Cerebellar nuclear complex (tissue), 1 donor: ENCODE data around the gene SNRNP40.
"Not testable (repeated sequence)": the region's sequence is repeated elsewhere in the genome, so short reads cannot be mapped to it uniquely, and the experiment has no call there.

Source experiments
- DNase-seq, 2 experiments: peaks; one replicate each; lab custom pipeline; 2025; lab: John Stamatoyannopoulos, UW

Gene SNRNP40

DNA sequence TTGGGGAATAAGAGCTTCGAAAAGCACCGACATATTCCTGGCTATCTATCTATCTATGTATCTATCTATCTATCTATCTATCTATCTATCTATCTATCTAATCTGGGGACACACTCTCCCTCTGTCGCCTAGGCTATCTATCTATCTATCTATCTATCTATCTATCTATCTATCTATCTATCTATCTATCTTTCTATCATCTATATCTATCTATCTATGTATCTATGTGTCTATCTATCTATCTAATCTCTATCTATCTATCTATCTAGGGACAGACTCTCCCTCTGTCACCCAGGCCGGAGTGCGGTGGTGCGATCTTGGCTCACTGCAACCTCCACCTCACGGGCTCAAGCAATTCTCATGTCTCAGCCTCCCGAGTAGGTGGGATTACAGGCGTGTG is 14.2 kb downstream of the SNRNP40 start:
- not testable (repeated sequence) for DNase-seq

DNA sequence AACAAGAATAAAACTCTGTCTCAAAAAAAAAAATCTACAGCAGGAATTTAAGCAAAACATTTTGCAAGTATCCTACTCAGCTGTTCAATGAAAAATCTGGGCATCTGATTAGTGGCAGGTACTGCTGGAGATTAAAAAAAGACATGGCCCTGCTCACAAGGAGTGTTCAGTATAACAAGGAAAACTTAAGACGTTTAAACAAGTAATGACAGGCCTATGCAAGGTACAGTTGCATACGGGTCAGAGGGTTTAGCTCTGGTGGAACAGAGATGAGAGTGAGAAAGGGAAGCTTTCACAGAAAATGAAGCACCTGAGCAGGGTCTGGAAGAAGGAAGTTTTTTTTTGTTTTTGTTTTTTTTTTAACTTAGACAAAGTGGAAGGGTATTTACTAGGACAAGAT is 23.0 kb downstream of the SNRNP40 start:
- DNase-seq, result no peak

DNA sequence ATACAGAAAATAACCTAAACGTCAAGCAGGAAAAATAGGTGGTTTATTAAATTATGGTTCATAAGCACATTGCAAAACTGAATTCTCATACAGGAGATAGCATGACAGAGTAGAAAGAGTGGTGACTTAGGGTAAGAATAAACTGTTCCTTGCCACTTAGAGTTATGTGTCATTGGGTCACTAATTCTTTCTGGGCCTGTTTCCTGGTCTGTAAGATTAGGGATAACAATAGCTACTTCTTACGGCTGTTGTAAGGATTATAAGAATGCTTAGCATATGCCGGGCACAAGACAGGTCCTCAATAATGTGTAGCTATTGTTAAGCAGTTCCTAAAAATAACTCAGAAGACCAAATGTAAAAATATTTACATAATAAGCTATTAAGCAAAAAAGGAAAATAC is 24.2 kb downstream of the SNRNP40 start:
- DNase-seq, result no peak

DNA sequence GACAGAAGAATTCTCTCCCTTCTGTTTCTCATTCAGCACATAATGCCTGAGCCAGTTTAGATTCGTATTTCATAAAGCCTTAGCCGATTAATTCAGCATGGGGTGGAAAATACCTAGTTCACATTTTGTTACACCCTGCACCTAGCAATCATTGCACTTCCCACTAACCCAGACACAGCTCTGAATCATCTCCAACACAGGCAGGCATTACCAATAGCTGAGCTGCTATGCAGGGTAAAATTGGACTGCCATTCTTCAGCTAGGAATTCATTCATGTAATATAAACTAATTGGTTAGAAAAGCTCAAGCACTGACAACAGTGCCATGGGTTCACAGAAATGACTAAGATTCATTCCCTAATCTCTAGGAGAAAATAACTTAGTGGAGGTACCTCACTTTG is 30.0 kb downstream of the SNRNP40 start:
- DNase-seq, result no peak

DNA sequence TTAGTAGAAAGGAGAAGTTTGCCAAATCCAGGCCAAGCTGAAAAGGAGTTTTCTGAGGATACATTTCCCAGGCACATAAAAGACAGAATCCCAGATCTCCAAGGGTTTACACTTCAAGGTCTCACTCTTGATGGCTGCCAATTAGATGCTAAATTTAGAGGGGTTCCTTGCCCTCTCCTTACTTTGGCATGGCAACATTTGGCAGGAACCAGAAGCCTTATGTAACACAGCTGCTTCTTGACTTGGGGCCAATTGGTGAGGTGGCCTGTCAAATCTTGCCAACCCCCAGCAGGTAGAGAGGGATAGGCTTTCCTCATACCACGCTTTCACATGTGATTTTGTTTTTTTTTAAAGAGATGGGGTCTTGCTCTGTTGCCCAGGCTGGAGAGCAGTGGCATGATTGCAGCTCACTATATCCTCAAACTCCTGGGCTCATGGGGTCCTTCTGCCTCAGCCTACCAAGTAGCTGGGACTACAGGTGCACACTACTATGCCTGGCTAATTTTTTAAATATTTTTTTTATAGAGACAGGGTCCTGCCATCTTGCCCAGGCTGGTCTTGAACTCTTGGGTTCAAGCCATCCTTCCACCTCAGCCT is 31.7 kb downstream of the SNRNP40 start:
- DNase-seq, result peak; percentile 57 to 63

DNA sequence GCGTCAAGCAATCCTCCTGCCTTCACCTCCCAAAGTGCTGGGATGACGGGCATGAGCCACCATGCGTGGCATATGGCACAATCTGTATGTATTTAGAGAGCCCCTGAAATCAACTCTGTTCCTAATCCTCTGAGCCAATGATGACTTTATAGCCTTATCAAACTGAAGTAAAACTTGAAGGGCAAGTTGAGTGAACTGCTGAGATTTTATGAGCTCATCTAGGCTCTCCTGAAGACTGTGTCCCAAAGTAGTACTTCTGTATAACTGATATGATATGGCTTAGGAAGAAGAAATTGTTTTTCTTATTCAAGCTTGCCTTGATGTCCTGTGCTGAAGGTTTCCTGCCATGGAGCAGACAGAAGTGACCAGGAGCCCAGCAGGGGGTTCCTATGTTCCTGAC is 33.2 kb downstream of the SNRNP40 start:
- DNase-seq, result no peak

DNA sequence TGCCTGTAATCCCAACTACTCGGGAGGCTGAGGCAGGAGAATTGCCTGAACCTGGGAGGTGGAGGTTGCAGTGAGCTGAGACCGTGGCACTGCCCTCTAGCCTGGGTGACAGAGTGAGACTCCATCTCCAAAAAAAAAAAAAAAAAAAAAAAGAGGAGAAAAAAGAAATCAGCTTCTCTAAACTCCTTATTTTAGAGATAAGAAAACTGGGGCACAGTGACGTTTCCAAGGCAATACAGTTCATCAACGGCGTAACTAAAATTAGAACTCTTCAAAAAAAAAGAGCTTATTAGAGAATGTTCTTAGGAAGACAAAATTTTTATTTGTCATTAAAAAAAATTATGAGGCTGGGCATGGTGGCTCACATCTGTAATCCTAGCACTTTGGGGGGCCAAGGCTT is 34.2 kb downstream of the SNRNP40 start:
- DNase-seq, result not testable (repeated sequence)

DNA sequence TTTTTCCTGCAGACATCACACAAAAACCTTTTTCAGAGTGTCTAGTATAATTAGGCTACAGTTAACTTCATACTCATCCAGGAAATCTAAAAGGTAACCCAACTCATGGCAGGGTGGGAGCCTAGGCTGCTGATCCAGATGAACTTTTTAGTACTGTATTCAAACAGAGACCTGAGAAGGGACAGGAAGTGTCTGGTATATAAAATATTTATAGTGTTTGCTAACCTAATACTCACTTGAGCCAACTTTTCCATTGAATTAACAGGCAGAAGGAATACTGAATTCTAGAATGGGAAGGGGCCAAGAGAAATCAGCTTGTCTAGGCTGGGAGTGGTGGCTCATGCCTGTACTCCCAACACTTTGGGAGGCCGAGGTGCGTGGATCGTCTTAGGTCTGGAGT is 34.7 kb downstream of the SNRNP40 start:
- DNase-seq, result no peak

DNA sequence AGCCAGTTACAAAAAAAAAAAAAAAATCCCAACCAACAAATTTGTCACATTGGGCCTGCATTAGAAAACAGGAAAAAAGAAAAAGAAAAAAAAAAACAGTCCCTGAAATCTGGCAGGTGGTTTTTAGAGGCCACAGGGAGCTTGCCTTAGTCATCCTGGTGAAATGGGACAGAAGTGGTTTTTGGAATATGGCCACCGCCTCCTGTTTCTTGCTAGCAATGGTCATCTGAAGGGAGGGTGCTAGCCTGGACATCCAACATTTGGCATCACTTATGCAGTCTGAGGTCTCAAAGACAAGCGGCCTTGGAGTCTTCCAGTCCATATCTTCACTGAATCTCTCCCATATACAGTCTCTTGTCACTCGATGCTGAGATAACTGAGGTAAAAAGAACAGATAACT is 36.8 kb downstream of the SNRNP40 start:
- peak; percentile 45 to 73 for DNase-seq

DNA sequence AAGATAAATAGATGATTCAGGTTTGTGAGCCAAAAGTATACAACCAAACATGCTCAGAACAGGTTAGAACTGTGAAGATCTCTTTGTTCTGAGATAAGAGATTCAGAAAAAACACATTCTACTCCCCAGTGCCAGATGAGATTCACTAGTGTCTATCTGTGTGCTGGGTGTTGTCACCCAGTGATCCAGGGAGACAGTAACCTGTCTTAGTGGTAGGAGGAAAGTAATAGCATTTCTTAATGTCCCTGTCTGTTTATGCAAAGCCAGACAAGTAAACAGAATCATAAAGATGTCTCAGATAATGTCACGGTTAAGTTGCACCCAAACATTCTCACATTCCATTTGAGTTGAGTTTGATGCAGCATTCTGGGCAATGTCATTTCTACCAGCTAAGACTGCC is 38.0 kb downstream of the SNRNP40 start:
- no peak for DNase-seq

DNA sequence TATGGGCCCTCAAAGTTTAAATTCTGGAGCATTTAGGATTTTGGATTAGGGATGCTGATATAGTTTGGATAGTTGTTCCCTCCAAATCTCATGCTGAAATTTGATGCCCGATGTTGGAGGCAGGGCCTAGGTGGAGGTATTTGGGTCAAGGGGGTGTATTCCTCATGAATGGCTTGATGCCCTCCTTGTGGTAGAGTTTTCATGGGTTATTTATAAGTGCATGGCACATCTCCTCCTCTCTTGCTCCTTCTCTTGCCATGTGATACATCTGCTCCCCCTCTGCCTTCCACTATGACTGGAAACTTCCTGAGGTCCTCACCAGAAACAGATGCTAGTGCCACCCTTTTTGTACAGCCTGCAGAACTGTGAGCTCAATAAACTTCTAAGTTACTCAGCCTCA is 39.4 kb downstream of the SNRNP40 start:
- no peak for DNase-seq

DNA sequence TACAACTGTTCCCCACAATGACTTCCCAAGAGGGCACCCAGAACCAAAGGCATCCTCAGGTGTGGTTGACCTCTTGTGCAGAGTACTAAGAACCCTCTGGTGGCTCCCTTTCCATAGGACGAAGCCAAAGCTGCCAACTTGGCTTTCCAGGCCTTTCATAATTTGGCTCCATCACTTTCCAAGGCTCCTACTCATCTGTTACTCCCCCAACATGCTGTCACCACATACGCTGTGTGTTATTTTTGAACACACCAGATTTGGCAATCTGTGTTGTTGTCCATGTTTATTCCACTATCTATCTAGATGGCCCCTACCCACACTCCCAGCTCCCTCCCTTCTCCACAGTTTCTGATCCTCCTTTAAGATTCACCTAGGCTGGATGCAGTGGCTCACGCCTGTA is 46.7 kb downstream of the SNRNP40 start:
- peak; percentile 65 to 66 for DNase-seq

DNA sequence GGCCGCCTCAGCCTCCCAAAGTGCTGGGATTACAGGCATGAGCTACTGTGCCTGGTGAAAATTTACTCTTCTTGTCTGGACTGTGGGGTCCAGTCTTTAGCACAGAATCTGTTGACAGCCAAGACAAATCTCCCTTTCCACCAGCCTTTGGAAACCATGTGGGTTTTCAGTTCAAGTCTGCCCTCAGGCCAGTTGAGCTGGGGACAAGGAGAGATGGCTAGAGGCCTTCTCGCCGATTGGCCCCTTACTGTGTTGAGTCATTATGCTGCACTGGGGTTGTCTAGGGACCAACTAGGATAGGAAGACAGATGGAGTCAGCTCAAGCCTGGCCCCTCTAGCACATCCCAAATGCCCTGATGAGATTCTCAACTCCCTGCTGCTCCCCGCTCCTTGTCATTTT is 48.3 kb downstream of the SNRNP40 start:
- no peak for DNase-seq

DNA sequence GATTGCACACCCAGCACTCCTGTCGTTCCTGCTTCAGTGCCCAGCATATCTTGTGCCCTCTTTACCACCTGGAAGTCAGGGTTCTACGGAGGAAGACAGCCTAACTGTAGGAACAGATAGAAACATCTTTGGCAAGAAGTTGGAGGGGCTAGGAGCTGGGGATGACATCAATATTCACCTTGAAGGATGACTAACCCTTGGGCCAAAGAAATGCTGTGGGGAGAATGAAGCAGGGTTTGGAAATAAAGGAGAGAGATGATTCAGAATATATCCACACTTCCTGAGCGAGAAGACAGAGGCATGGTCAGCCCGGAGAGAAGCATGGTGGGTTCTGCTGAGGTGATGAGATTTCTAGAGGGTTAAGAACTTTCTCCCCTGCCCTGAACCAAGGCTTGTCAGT is 52.3 kb downstream of the SNRNP40 start:
- no peak for DNase-seq

DNA sequence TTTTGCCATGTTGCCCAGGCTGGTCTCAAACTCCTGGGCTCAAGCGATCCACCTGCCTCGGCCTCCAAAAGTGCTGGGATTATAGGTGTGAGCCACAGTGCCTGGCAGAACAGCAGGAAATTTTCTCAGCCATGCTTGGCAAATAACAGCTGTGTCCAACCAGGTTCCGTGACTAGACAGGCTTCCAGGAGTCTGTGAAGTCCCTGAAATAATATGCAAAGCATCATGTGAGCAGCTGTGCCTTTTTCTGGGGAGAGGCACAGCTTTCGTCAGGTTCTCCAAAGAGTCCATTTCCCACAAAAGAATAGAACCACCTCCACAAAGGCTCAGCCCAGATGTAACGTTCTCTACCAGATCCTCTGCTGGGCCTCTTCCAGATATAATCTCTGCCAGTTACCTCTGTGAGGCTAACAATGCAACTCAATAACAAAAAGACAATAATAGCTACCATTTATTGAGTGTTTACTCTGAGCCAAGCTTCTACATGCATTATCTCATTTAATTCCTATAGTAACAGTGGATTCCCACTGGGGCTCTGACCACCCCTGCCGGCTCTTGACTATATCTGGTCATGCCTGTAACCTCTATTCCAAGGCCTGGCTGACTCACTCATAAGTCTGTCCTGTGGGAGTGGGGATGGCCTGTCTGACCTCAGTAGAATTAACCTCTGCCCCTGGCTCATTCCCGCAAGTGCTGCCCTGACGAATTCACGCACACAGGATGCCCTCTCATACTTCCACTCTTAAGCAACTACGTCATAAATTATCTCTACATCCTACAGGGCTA is 52.9 kb downstream of the SNRNP40 start:
- no peak for DNase-seq

DNA sequence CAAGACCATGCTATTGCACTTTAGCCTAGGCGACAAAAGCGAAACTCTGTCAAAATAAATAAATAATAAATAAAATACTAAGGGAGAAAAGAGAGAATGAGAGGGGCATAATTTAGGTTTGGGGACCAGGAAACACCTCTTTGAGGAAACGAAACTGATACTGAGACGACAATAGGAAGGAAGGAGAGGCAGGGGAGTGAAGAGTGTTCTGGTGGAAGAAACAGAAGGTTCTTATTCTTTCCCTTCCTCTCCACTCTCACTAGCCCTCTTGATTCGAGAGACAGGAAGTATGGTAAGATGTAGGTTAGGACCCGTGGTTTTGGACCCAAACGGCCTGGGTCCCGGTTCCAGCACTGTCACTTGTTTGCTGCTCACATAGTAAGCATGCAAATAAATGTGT is 55.3 kb downstream of the SNRNP40 start:
- no peak for DNase-seq

DNA sequence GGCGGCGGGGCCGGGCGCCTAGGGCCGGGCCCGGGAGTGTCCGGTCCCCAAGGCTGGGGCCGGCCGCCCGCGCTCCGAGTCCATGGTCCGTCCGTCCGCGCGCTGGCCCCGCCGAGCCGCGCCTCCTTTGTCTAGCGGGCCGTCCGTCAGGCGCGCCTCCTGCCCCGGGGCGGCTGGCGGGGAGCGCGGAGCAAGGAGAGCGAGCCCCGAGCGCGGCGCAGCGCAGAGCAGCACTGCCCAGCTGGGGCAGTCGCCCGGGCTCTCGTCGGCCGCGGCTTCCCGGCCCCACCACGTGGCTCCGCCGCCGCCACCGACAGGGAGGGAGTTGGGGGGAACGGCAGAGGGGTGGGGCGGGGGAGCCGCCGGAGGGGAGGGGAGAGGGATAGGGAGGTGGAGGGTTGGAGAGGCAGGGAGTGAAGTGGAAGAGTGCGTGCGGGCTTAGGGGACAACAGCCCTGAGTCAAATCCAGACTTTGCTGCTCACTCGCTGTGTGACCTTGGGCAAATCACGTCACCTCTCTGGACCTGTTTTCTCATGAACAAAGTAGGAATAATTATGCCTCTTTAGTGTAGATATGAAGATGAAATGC is 56.8 kb downstream of the SNRNP40 start, which contains the start of gene NKAIN1:
NKAIN1 (minus strand) TSS at position 235 of the 589 bp plus-strand sequence. CDS start 340 bp downstream, outside the sequence.
- no peak for DNase-seq

DNA sequence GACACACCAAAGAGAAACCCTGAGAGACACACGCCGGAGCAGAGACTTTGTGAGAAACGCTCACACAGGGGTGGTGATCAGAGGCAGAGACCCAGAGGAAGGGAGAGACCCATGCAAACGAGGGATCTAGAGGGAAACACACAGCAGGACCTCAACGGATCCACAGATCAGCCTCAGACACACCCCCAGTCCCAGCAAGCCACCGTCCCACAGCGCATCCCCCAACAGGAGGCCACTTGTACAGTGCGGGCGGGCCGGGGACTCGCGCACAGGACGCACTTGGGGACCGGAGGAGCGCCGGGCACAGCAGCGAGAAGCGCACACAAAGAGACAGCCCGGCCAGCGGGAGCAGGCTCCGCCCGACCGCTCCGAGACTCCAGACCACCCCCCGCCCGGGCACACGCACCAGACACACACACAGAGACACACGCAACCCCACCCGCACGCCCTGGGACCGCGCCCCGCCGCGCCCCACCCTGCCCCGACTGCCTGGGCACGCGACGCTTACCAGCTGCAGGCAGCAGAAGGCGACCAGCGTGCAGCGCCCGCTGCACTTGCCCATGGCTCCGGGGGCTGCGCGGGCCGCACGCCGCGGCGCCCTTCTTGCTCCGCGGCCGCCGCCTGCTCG is 57.5 kb downstream of the SNRNP40 start:
- no peak for DNase-seq

DNA sequence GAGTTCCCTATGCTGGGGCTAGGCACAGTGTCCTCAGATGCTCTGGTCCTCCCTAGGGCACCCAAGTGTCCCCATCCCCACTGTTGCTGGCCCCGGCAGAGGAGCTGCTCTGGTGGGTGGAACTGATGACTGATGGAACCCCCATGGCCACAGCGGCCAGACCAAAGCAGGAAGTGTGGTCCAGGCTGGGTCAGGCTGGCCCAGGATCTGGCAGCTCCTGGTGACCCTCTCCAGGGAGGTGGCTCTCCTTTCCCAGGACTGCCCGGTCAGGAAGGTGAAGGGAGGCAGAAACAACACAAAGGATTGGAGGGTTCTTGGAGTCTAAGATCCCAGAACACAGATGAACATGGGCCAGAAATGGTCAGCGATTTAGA is 58.0 kb downstream of the SNRNP40 start:
- DNase-seq, result no peak

DNA sequence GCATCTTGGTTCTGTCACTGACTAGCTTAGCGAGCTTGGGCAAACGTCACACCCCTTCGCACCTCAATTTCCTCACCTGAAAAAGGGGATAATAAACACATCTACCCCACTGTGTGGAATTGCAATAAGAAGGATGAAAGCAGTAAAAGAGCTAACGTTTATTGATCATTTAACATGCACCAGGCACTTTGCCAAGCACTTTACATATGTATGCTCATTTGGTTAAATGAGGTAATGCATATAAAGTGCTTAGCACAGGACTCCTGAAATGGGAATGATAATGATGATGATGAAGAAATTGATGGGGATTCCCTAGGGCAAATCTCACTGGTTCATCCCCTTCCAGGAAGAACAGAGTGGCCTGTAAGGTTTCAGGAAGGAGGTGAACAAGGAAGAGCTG is 61.7 kb downstream of the SNRNP40 start:
- DNase-seq, result no peak

DNA sequence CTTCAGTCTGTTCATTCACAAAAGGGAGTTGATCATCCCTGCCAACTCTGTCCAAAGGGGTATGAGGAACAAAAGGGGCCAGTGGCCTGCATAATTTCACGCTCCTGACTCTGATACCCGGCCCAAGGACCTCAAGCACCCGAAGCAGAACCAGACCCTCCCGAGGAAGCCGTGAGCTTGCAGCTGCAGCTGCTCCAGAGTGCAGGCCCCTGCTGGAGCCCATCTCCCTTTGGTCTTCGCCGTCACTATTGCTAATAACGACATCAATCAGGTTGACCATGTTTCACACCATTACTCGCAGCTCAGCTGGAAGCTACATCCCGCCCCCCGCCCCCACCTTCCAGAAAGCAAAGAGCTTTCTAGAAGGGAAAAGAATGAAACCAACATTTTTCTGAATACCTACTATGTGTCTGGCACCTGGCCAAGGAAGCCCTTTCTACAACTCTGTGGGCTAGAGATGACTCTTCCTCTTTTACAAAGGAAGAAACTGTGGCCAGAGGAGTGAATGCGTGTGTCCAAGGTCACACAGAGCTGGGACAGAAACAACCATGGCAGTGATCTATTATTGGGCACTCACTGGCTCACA is 62.4 kb downstream of the SNRNP40 start:
- no peak for DNase-seq

DNA sequence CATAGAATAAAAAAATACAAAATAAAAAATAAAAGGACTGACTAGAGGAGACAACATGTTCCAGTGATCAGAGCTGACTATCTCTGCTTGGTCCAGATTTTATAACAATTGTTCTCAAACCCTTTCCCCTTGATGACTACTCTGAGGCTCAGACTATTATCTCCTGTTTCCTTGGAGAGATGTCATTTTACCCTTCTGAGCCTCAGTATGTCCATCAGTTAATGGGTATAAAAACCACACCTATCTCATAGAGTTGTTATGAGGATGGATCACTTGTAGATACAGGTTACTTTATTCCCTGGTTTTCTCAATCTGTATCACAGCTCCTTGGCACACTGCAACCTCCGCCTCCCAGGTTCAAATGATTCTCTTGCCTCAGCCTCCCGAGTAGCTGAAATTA is 63.9 kb downstream of the SNRNP40 start:
- DNase-seq, result no peak

DNA sequence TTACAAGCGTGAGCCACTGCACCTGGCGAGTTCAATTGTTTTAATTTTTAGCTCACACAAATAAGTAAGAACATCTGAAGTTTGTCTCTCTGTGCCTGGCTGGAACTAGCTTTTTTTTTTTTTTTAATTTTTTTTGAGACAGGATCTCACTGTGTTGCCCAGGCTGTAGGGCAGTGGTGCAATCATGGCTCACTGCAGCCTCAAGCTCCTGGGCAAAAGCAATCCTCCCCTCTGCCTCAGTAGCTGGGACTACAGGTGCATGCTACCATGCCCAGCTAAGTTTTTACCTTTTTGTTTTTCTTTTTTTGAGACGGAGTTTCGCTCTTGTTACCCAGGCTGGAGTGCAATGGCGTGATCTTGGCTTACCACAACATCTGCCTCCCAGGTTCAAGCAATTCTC is 64.8 kb downstream of the SNRNP40 start:
- DNase-seq, result no peak
